Activated naive CD4-positive, alpha-beta T cell treated with anti-CD3 and anti-CD28 coated beads, Interleukin-2, amount 50 U/mL, for 72 hours (primary cell): ENCODE results near the gene SLC44A2. TPM values are rescaled to one million over a fixed set of nuclear protein-coding genes. Genes with fewer than 3 reads are reported as not detected.

Experiments used
- ATAC-seq, 2 donors: fragments of 150-1000 bp; cut with Tn5 transposase; 2 replicates each; pipeline ENCODE4 v1.10.0; 2021; ENCODE audit warnings: mild to moderate bottlenecking in 2 of 2, moderate library complexity in 2 of 2
- DNase-seq, 2 donors: peaks; one replicate each; pipeline ENCODE4 v3.0.0; 2021 to 2022; ENCODE audit warnings: low spot score in 2 of 2
- H3K27ac Mint-ChIP-seq, 2 donors: one replicate each; pipeline ENCODE4 v1.8.0; 2022; ENCODE audit warnings: mild to moderate bottlenecking in 2 of 2, mixed read lengths in 2 of 2
- H3K36me3 Mint-ChIP-seq, 2 donors: one replicate each; pipeline ENCODE4 v1.8.0; 2022; ENCODE audit warnings: mixed read lengths in 2 of 2
- H3K9me3 Mint-ChIP-seq, 2 donors: one replicate each; pipeline ENCODE4 v1.8.0; 2022; ENCODE audit warnings: mixed read lengths in 2 of 2
- total RNA-seq, 2 donors: library from RNA; stranded (reverse); gene quantifications; one replicate each; pipeline ENCODE4 v1.2.3, GENCODE V29; 2022

The SLC44A2 gene
- total RNA-seq, 2 donors from 2014 or later = 81.3 to 92.0 TPM

GRCh38 chr19:10683064-10683426 lies 57.7 kb downstream of the SLC44A2 start:
- H3K27ac Mint-ChIP-seq = no peak overlapping the region
- ATAC-seq = no peak
- peaks cover 11 to 13% of the 10 kb centered on the region in 2 donors for H3K36me3 Mint-ChIP-seq
- H3K9me3 Mint-ChIP-seq = no peaks in the 10 kb centered on the region
- no peak for DNase-seq

DNA sequence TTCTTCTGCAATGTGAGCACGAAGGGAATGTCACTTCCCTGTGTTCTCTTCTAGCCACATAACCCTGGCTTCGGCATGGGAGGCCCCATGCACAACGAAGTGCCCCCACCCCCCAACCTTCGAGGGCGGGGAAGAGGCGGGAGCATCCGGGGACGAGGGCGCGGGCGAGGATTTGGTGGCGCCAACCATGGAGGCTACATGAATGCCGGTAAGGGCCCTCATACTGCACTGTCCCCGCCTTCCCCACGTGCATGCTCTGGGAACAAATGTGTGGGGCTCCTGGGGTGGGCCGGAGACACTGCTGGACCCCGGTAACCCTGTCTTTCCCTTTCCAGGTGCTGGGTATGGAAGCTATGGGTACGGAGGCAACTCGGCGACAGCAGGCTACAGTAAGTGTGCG lies 58.2 kb downstream of the SLC44A2 start:
- DNase-seq = no peak
- H3K9me3 Mint-ChIP-seq = no peaks in the 10 kb centered on the region
- H3K27ac Mint-ChIP-seq = no peak overlapping the region
- H3K36me3 Mint-ChIP-seq = peaks cover 10 to 11% of the 10 kb centered on the region in 2 donors
- no peak for ATAC-seq

DNA sequence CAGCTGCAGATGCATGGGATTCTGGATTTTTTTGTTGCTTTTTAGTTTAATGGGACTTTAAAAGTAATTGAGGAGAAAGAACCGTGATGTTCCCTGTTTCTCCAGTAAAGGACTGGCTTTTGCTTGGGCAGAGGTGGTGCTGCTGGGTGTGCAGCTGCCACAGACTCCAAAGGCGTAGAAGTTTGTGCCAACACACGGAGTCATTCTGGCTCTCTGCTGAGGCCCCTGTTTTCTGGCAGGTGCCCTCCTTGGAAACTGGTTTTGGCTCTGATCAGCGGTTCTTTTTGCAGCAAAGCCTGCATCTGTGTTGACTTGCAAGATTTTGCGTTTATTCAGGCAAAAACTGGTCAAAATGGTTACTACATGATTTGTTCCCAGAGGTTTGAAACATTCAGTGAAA lies 59.9 kb downstream of the SLC44A2 start:
- Mint-ChIP-seq H3K9me3 (no peaks in the 10 kb centered on the region), H3K36me3 (peaks cover 5 to 23% of the 10 kb centered on the region in 2 donors), H3K27ac (no peak overlapping the region)
- DNase-seq = no peak
- ATAC-seq = no peak

DNA sequence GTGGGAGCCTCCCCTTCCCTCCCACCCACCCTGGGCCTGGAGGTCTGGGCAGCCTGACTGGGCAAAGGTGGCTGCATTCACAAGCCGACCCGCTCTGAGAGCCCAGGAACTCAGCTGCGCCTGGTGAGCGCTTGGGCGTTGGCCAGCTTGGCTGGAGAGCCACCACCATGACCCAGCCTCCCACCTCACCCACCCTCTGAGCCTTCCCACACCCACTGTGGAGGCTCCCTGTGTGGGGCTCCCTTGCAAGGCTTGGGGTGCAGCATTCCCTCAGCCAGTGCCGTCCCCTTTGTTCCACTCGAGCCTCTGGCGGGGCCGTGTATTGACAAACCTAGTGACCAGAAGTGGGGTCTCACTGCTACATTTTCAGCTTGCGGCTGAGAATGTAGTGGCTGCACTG lies 60.8 kb downstream of the SLC44A2 start:
- Mint-ChIP-seq H3K27ac (no peak overlapping the region), H3K9me3 (no peaks in the 10 kb centered on the region), H3K36me3 (peaks cover under 1 to 18% of the 10 kb centered on the region in 2 donors)
- ATAC-seq (no peak), DNase-seq (no peak)

DNA sequence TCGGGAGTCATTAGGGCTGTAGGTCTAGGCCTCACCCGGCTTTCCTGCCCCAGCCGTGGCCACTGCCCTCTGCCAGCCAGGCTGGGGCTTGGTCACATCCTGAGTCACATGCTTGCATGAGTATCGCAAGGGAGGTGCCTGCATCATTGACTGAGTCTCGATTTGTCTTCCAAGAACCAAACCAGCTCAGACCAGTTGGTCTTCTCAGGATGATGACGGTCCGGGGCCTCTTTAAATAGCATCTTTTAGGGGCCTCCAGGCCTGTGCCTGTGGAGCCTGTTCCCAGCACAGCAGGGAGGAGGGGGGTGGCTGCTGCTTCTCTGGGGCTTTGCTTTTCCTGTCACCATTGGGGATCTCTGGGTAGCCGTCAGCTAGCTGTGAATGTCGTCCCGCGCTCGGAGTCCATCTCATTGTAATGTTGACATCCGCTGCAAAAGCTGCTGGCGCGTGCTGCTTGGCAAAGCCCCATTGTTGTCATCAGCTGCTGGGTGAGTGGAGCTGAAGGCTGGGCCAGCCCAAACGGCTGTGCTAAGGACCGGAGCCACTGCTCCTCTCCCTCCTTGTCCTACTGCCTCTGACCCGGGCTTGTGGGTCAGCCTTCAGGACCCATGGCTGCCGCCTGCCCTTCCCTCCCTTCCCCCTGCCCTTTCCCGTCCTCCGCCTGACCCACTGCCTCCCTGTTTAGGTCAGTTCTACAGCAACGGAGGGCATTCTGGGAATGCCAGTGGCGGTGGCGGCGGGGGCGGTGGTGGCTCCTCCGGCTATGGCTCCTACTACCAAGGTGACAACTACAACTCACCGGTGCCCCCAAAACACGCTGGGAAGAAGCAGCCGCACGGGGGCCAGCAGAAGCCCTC lies 61.5 kb downstream of the SLC44A2 start:
- Mint-ChIP-seq H3K27ac (peak overlapping the region; percentile 59 to 65), H3K36me3 (peaks cover 0 to 12% of the 10 kb centered on the region in 2 donors)
- ATAC-seq = no peak

GRCh38 chr19:10687518-10688288 lies 62.4 kb downstream of the SLC44A2 start:
- Mint-ChIP-seq H3K27ac (peak overlapping the region; percentile 50 to 59), H3K9me3 (no peaks in the 10 kb centered on the region), H3K36me3 (peaks cover 0 to 12% of the 10 kb centered on the region in 2 donors)
- DNase-seq (no peak), ATAC-seq (no peak)

More for the DNA sequence above, 61.5 kb downstream of the SLC44A2 start:
- H3K9me3 Mint-ChIP-seq = no peaks in the 10 kb centered on the region
- DNase-seq = no peak

DNA sequence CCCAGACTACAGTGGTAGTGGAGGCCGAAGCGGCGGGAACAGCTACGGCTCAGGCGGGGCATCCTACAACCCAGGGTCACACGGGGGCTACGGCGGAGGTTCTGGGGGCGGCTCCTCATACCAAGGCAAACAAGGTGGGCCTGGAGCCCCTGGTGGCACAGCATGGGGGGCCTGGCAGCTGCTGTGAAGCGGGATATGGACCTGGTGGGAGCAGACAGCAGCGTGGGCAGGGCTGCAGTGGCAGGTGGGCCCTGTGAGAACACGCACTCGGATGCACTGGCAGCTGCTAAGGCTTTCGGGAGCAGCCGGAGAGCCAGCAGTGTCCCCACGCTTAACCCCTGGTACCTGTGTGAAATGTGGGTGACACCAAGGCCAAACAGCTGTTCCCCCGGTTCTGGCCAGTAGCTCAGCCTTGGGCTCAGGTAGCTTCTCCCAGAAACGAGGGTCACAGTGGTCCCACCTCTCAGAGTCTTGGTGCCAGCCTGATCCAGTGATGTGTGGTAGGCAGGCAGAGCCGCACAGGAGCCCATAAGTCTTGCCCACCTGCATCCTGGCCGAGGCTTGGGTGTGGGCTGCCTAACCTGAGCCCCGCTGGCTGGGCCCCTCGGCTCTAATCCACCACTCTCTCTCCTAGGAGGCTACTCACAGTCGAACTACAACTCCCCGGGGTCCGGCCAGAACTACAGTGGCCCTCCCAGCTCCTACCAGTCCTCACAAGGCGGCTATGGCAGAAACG lies 63.4 kb downstream of the SLC44A2 start:
- DNase-seq = no peak
- Mint-ChIP-seq H3K27ac (peak overlapping the region in 1 of 2 donors; percentile 59), H3K9me3 (no peaks in the 10 kb centered on the region), H3K36me3 (peaks cover 0 to 12% of the 10 kb centered on the region in 2 donors)
- ATAC-seq = no peak

DNA sequence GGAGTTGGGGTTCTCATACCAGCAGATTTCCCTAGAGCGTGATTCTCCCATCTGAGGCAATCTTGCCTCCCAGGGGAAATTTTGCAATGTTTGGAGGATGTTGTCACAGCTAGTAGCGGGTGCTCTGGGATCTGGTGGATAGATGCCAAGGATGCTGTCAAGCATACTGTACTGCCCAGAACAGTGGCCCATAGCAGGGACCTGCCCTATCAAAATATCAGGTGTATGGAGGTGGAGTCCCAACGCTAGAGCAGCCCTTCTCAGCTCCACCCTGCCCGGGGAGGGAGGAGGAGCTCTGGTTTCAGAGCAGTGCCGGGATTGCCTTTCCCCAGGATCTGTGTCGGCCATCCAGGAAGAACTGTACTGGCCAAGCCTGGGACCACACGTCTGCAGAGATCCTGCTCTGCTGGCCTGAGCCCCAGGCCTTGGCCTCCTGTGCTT lies 65.0 kb downstream of the SLC44A2 start:
- Mint-ChIP-seq H3K36me3 (peaks cover 0 to 12% of the 10 kb centered on the region in 2 donors), H3K9me3 (no peaks in the 10 kb centered on the region), H3K27ac (peak overlapping the region in 1 of 2 donors; percentile 69)

DNA sequence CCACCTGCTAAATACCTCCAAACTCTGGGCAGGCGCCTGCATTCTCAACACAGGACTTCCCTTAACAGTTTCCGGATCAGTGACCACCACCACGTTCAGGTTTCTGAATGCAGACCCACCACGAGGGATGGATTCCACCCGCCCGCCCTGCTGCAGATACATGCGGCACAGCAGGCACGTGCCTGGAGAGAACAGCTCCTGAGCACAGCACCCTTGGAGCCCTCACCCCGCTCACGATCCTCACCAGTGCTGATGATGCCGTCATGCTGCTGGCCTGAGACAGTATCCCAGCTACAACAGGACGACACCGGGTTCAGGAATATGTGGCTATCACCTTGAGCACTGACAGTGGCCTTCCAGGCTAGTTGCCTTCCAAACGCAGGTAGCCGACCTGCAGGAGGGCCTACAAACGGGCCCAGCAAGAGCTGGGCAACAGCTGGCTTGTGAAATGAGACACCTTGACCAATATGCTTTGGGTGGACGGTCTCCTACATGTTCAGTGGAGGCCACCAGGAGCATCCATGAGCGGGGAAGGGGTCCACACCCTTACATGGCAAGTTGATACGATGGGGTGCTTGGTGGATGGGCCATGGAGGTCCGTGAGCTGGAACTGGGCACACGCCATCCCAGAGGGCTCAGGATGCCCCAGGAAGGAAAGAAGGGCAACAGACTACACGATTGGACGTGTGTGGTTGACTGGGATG lies 66.0 kb downstream of the SLC44A2 start:
- peak overlapping the region in 1 of 2 donors; percentile 62 for H3K27ac Mint-ChIP-seq
- ATAC-seq = no peak
- DNase-seq = no peak
- peaks cover 0 to 12% of the 10 kb centered on the region in 2 donors for H3K36me3 Mint-ChIP-seq
- no peaks in the 10 kb centered on the region for H3K9me3 Mint-ChIP-seq

More for the DNA sequence above, 65.0 kb downstream of the SLC44A2 start:
- ATAC-seq (no peak), DNase-seq (no peak)

DNA sequence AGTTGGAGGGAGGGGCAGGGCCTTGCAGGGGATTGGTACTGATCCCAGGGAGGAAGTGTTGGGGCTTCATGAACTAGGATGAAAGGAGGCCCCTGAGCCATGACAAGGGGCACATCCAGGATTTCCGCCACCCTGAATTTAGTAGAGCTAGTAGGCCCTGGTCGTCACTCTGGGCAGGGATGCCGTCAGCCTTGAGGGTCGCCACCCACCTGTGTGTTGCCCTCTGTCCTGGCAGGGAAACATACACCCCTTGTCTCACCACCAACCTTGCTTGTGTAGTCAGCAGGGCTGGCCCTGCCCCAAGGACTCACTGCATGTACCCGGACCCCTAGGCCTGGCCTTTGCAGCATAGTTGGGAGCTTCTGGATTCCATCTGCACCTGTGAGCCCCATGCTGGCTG lies 66.5 kb downstream of the SLC44A2 start:
- Mint-ChIP-seq H3K36me3 (peaks cover 0 to 12% of the 10 kb centered on the region in 2 donors), H3K9me3 (no peaks in the 10 kb centered on the region), H3K27ac (peak overlapping the region in 1 of 2 donors; percentile 79)
- DNase-seq (no peak), ATAC-seq (no peak)

GRCh38 chr19:10692673-10693264 lies 67.4 kb downstream of the SLC44A2 start:
- H3K27ac Mint-ChIP-seq = peak overlapping the region; percentile 36 to 75
- no peak for ATAC-seq
- no peaks in the 10 kb centered on the region for H3K9me3 Mint-ChIP-seq
- peaks cover 0 to 12% of the 10 kb centered on the region in 2 donors for H3K36me3 Mint-ChIP-seq
- no peak for DNase-seq

Other genes starting within 250 kb of the SLC44A2 start
- gene TYK2, start 245.0 kb upstream of the SLC44A2 start, total RNA-seq = 100 to 1,000 TPM; 164 to 232 TPM
- 100 to 1,000 TPM; 140 to 188 TPM for gene CDC37, start 222.0 kb upstream of the SLC44A2 start, total RNA-seq
- 1 to 10 TPM; 2.7 to 5.0 TPM for gene PDE4A, start 205.0 kb upstream of the SLC44A2 start, total RNA-seq
- 10 to 100 TPM; 68.2 to 68.4 TPM for gene KEAP1, start 122.2 kb upstream of the SLC44A2 start, total RNA-seq
- gene S1PR5, start 108.1 kb upstream of the SLC44A2 start, total RNA-seq = under 1 TPM; 0.23 to 0.27 TPM
- 10 to 100 TPM; 21.0 to 67.4 TPM for gene ATG4D, start 81.6 kb upstream of the SLC44A2 start, total RNA-seq
- gene KRI1, start 59.5 kb upstream of the SLC44A2 start, total RNA-seq = 10 to 100 TPM; 55.6 to 62.7 TPM
- gene CDKN2D, start 56.6 kb upstream of the SLC44A2 start, total RNA-seq = 100 to 1,000 TPM in 1 of 2 donors, 10 to 100 TPM in 1; 43.4 to 248 TPM
- gene AP1M2, start 38.2 kb upstream of the SLC44A2 start, total RNA-seq = not detected
- gene ILF3, start 28.8 kb downstream of the SLC44A2 start, total RNA-seq = 100 to 1,000 TPM; 372 to 377 TPM
- 10 to 100 TPM; 47.4 to 48.4 TPM for gene QTRT1, start 75.9 kb downstream of the SLC44A2 start, total RNA-seq
- gene DNM2, start 92.5 kb downstream of the SLC44A2 start, total RNA-seq = 100 to 1,000 TPM; 191 to 219 TPM
- gene TMED1, start 210.7 kb downstream of the SLC44A2 start, total RNA-seq = 10 to 100 TPM in 1 of 2 donors, 1 to 10 TPM in 1; 9.7 to 15.0 TPM
- 1 to 10 TPM; 3.5 to 6.4 TPM for gene C19orf38, start 222.9 kb downstream of the SLC44A2 start, total RNA-seq
- gene CARM1, start 246.0 kb downstream of the SLC44A2 start, total RNA-seq = 10 to 100 TPM; 46.4 to 73.6 TPM